H1 (cell line): Measurements from ENCODE around the gene RSPO3. TPM values are rescaled to one million over a fixed set of nuclear protein-coding genes. Genes with fewer than 3 reads are reported as not detected.

Experiments
- E2F6 ChIP-seq: IDR thresholded peaks from 2 replicates; pipeline ENCODE4 v1.6.1; 2012; ENCODE audit warnings: inconsistent platforms
- FOSL1 ChIP-seq: IDR thresholded peaks from 2 replicates; pipeline ENCODE4 v1.6.1; 2011; ENCODE audit warnings: mild to moderate bottlenecking, low read depth, low read length, moderate library complexity; ENCODE audit not compliant: insufficient read depth
- KDM1A ChIP-seq: fragments of 200-600, 300-600 bp; sonication (generic); IDR thresholded peaks from 2 replicates; pipeline ENCODE4 v1.7.1; 2016; ENCODE audit warnings: mild to moderate bottlenecking, low read length, borderline replicate concordance
- POU5F1 ChIP-seq: IDR thresholded peaks from 2 replicates; pipeline ENCODE4 v1.6.1; 2011; ENCODE audit warnings: low read depth, mild to moderate bottlenecking, low read length, moderate library complexity
- RXRA ChIP-seq: IDR thresholded peaks from 2 replicates; pipeline ENCODE4 v1.6.1; 2011; ENCODE audit warnings: low read depth, mild to moderate bottlenecking, low read length, moderate library complexity; ENCODE audit not compliant: insufficient read depth
- SP4 ChIP-seq: IDR thresholded peaks from 2 replicates; pipeline ENCODE4 v1.6.1; 2012; ENCODE audit warnings: low read length, inconsistent platforms
- SRF ChIP-seq: IDR thresholded peaks from 2 replicates; pipeline ENCODE4 v1.6.1; 2011; ENCODE audit warnings: mild to moderate bottlenecking, low read depth, low read length, moderate library complexity
- YY1 ChIP-seq: IDR thresholded peaks from 2 replicates; pipeline ENCODE4 v1.6.1; 2011; ENCODE audit warnings: low read depth, mild to moderate bottlenecking, low read length
- polyA plus RNA-seq, 7 experiments: library from polyadenylated mRNA; depleted of rRNA in 3 of 7; stranded (reverse) in 5 of 7; unstranded in 2 of 7; fragments of >200 nt in 5 of 7; fragments of 200-250 nt in 2 of 7; gene quantifications; 1 replicate in 5 of 7; 2 replicates in 1 of 7; 4 replicates in 1 of 7; pipeline versions ENCODE4 v1.2.1 to v1.2.3, GENCODE V29; 2011 to 2013; ENCODE audit warnings: missing spikeins in 2 of 7, mixed read lengths in 2 of 7
- total RNA-seq: library from RNA; stranded (reverse); fragmentation: NEBNext Ultra II Directional; extraction: Animal tissue kit (Norgen Biotek cat#: 25700); gene quantifications from 2 replicates; pipeline ENCODE4 v1.2.1, GENCODE V29; 2021

RSPO3 gene
- total and polyA plus RNA-seq, 2 of the 8 experiments (the other 6 are each of a cell fraction or from before 2014, with no cell fraction given): not detected

GRCh38 chr6:127107916-127108315 is 10.6 kb upstream of the RSPO3 start (continued):
- TF ChIP-seq RXRA (no peak), POU5F1 (no peak), E2F6 (no peak), FOSL1 (no peak), SP4 (no peak), KDM1A (no peak), SRF (no peak), YY1 (no peak)
- TF ChIP-seq, all 59 proteins: peak for 0
